HG03280 (cell line): Measurements from ENCODE around the gene NEK4.

Experiments used
- ATAC-seq: cut with Tn5 transposase; IDR thresholded peaks from one replicate; pipeline ENCODE4 v1.9.1; 2021; ENCODE audit warnings: mild to moderate bottlenecking, moderate library complexity; ENCODE audit not compliant: unreplicated experiment

The NEK4 gene

DNA sequence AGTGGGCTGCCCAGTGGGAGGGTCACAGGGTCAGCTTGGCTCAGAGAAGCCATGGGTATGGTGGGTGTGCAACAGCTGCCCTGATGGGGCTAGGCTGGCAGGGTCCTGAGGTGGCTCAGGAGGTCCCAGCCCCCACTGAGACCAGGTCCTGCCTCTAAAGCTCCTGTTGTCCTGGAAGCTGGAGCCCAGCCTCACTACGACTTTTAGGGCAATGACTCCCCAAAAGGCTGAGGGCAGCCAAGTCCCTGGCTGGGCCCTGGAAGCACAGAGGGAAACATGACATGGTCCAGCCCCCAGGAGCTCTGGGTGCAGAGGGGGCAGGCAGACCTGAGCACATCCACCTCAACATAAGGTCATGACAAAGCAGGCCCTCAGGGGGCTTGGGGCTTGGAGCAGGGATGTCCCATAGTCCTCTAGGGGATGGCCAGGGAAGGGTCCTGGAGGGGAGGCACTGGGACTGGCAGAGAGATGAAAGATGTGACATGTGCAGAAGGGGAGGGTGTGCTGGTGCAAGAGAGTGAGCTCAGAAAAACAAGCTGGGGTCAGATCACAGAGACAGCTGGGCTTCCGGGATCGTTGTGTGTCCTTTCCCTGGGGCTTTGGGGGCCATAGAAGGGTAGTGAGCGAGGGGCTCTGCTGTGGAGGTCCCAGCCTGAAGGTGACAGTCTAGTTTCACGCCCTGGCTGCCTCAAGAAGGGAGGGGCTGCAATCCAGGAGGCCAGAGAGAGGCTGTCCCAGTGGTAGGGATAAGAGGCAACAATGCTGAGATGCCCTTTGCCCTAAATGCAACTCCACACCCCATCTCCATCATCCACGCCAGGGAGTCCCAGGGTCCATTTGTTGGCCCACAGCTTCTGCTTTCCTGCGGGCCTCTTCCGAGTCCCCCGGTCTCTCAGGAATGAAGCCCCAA, 23.2 kb upstream of the NEK4 start:
- ATAC-seq = no peak

DNA sequence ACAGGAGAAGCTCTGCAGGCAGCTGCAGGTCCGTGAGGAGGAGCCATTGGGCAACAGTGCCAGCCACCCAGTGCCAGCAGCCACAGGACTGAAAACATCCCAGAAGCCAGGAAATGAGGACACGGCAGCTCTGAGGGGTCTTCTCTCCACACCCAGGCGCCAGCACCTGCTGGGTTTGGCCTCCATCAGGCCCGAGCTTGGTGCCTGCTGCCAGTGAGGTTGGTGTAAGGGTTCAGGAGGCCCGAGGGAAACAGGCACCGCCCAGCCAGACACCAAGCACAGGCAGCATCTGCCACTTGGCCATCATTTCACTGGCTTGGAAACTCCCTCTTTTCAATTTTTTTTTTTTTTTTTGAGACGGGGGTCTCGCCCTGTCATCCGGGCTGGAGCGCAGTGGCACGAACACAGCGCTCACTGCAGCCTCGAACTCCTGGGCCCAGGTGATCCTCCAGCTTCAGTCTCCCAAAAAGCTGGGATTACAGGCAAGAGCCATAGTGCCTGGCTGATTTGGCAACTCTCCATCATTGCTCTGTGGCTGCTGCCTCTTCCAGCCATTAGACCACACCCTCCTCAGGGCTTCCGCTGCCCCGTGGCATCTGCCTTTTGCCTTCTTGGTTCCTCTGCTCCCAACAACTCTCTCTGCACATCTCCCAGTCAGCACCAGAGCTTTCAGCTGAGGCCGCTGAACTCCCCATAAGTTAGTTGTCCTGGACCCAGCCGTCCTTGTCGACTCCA, 22.4 kb upstream of the NEK4 start:
- ATAC-seq = no peak

DNA sequence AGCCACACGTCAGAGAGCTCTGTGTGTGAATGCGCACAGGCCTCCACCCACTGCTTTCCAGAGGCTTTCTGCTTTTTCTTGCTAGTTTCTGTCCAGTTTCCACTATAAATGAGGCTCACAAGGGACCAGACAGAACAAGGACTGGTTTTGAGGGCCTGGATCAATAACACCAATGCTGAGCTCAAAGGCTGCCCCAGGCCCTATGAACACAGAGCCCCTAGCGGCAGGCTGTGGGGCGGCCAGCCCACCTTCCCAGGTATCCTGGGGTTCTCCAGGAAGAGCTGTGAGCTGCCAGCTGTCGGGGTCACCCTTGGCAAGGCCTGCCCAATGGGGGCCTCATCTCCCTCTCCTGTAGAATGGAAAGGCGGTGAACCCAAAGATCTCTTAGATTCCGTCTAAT, 21.7 kb upstream of the NEK4 start:
- no peak for ATAC-seq

DNA sequence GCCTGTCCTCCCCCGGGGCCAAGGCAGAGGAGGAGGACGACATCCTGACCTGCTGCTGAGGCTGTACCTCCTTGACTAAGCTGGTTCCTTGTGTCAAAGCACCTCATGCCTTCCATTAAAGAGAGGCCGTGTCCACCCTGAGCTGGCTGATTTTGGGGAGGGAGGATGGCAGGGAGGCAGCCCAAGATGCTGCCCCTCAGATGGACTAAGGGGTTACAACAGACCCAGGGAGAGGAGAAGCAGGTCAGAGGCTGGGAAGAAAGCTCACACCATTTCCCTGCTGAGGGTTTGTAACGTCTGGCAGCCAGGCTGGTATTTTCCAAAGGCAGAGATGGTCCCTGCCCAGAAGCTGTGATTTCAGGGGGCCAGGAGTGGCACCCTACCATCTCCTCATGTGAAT, 21.2 kb upstream of the NEK4 start:
- no peak for ATAC-seq

DNA sequence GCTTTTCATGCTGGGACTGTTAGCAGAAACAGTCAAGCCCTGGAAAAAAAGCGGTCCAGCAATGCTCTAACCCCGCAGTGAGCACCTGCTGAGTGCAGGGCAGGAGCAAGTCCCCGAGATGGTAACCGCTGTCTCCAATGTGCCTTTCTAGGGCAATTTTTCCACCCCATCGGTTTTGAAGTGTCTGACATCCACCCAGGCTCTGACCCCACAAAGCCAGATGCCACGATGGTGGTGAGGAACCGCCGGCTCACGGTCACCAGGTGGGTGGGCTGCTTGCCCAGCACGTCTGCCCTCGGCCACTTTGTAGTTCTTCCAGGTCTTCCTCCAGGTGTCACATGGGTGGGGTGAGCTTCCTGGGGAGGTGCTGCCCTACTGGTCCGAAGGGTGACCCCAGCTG, 20.6 kb upstream of the NEK4 start:
- no peak for ATAC-seq

DNA sequence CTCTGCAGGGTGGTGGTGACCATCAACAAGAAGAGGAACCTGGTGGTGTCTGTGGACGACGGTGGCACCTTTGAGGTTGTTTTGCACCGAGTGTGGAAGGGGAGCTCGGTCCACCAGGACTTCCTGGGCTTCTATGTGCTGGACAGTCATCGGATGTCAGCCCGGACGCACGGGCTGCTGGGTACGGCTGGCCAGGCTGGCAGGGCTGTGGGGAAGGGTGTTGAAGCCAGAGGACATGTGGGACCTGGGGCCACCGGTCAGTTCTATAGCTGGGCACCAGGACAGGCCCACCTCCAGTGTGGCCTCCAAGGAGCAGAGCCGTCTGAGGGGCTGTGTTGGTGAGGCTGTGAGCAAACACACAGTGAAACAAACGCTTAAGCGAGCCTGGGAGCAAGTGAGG, 20.0 kb upstream of the NEK4 start:
- ATAC-seq = no peak

DNA sequence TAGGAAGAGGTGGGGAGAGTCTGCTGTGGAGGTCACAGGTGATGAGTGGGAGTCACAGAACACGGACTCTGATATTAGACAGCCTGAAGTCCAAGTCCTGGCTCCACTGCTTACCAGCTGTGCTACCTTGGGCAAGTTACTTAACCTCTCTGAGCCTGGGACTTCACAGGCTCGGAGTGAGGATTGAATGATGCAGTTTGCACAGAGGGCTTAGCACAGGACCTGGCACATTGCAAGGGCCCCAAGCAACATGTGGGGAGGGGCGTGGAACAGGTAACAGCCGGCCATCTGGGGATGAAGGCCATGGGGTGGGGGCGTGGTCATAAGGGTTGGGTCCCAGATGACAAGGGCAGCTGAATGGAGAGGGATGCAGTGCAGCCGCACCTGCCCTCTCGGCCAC, 19.6 kb upstream of the NEK4 start:
- ATAC-seq = no peak

DNA sequence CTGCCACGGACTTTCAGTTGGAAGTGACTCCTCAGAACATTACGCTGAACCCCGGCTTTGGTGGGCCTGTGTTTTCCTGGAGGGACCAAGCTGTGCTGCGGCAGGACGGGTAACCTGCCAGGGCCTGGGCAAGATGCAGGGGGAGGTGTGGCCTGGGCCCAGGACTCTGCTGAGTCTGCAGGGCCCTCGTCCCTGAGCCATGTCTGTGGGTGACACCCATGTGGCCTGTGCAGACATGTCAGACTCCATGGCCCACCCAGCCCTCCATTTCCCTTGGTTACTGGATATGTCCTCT, 19.0 kb upstream of the NEK4 start:
- ATAC-seq = no peak

DNA sequence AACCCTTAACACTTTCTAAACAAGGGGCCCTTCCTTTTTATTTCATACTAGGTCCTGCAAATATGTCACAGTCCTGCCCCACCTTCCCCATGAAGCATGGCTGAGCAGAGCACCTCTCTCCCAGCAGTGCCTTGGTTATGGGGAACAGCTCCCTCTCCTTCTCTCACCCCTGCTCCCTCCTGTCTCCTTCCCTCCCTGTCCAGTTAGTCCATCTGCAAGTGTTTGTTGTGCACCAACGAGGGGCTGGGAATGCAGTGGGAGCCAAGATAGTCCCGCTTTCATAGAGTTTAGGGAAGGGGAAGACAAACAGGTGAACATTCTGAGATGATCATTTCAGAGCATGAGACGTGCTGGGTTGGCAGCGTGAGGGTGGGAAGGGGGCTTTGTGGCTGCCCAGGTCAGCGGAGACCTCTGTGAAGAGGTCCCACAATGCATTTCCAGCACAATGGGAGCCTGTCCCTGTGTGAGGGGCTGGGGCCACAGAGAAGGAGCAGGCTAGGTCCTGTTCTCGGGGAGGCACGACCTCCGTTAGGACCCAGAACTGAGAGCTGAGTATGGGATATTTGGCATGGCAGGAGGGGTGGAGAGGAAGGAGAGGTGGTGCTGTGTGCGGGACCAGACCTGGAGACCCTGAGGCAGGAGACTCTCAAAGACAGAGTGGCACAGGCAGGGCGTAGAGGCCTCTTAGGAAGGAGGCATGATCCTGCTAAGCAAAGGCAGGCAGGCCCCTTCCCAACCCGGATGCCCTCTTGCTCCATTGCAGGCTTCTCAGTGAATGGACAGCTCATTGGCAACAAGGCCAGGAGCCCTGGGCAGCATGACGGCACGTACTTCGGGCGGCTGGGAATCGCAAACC, 18.4 kb upstream of the NEK4 start:
- ATAC-seq = no peak

DNA sequence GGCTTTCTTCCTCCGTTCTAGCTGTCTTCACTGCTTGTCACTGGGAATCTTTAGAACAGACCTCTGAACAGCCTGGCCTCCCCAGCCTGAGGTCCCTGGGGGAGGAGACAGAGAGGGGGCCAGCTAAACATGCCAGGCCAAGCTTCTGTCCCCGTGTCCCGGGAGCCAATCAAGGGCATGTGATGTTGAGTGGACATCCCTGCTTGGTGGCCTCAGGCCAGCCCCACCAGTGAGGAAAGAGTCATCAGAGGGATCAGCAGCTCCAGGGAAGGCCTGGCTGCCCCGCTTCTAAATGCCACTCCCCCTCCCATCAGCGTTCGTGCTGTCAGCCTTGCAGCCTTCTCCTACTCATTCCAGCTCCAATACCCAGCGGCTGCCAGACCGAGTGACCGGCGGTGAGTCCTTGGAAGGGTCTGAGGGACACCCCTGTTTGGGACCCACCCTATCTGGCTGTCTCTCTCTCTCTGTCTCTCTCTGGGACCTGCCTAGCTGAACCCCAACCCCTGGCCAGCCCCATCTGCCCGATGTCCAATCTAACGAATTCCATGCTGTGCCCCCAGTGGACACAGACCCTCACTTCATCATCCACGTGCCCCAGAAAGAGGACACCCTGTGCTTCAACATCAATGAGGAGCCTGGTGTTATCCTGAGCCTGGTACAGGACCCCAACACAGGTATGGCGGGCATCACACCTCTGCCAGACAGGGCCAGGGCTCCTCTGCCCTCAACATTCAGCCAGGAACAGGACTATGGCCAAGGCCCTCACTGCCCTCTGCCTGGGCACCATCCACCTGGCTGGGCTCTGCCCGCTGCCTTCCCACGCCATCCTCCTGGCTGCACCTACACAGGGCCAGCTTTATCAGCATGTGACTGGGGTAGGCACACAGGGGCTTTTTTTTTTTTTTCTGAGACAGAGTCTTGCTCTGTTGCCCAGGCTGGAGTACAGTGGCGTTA, 17.2 kb upstream of the NEK4 start:
- ATAC-seq = no peak

DNA sequence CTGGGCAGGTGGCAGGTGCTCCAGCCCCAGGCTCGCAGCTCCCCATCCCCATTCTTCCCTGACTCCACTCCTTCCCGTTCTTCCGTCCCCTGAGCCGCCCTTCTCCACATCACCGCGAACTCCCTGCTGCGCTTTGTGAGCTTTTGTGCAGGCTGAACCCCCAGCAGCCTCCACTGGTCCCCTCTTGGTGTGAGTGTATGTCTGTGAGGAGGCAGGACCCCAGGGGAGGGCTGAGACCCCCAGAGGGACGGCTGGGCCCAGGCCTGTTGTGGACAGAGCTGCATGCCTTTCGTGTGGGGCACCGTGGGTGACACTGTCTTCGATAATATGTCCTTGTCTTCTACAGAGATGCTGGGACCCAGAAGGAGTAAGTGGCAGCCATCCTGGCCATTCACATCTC, 16.5 kb upstream of the NEK4 start:
- ATAC-seq = no peak

DNA sequence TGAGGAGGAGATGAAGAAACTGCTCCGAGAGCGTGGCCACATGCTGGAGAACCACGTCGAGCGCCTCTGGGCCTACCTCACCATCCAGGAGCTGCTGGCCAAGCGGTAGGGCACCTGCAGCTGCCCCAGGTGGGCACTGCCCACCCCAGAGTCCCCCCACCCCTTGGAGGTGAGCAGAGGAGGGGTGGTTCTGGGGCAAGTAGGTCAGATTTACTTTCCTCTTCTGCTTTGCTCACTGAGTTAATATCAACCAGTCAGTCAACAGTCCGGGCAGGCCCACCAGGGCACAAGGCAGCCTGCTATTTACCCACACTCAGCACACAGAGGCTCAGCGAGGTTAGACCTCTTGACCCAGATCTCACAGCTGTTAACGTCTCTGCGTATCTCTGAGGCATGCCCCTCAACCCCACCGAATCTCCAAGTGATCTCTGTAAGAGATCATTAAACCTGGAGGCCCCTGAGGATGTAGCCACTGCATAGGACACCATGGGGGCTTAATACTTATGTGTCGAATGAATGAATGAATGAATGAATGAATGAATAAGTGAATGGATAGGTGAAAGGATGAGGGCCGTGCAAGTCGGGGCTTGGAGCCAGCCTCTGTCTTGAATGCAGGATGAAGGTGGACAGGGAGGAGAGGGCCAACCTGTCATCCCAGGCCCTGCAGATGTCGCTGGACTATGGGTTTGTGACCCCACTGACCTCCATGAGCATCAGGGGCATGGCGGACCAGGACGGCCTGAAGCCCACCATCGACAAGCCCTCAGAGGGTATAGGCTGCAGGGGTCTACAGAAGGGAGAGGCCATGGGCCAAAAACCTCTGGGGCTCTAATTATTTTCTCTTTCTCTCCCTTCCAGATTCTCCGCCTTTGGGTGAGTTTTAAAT, 15.8 kb upstream of the NEK4 start:
- no peak for ATAC-seq

DNA sequence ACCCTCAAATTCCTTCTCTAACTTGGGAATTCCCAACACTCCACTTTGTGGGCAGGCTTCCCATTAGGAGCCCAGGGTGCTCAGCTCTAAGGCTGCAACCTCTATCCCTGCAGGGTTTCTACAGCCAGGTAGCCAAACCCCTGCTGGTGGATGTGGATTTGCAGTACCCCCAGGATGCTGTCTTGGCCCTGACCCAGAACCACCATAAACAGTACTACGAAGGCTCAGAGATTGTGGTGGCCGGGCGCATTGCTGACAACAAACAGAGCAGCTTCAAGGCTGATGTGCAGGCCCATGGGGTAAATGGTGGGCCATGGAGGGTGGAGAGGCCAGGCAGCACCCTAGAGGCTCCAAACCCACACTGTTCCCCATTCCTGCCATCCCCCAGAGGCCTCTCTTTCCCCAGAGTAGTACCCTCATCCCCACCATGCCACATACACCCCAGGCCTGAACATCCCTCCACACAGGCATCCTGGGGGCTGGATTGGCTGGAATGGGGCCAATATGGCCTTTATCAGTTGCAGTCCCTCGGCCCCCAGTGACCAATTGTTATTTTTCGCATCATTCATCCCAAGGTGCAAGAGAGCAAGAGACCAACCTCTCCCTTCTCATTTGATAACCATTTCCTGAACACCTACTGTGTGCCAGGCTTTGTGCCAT, 14.3 kb upstream of the NEK4 start:
- ATAC-seq = no peak

DNA sequence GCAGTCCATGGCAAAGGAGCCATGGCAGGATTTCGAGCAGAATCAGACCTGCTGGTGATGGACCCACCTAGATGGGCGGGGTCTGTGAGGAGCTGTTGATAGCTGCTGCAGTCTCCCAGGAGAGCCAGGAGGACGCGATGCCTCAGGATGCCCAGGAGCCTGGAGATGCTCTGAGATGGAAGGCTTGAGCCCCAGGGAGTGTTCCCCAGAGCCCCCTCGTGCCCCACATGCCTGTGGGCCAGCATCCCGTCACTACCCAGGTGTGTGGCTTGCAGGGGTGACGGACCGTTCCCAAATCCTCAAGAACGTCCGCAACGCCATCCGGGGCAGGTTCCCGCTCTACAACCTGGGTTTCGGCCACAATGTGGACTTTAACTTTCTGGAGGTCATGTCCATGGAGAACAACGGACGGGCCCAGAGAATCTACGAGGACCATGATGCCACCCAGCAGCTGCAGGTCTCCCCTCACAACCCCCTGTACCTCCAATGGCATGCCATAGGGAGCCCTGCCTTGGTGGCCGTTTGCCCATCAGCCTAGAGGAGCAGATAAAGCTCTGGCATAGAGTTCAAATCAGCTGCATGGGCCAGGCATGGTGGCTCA, 13.4 kb upstream of the NEK4 start:
- ATAC-seq = no peak

DNA sequence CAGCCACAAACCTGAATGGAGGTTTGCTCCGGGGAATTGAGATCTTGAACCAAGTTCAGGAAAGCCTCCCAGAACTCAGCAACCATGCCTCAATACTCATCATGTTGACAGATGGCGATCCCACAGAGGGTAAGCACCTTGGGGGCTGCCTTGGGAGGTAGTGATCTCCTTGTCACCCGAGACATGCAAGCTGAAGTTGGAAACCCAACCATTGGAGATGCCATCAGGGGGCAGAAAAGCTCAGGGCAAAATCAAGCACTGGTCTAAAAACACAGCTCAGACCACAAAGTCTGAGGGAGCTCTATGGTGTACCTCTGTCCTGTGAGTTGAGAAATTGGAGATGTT, 12.4 kb upstream of the NEK4 start:
- no peak for ATAC-seq

DNA sequence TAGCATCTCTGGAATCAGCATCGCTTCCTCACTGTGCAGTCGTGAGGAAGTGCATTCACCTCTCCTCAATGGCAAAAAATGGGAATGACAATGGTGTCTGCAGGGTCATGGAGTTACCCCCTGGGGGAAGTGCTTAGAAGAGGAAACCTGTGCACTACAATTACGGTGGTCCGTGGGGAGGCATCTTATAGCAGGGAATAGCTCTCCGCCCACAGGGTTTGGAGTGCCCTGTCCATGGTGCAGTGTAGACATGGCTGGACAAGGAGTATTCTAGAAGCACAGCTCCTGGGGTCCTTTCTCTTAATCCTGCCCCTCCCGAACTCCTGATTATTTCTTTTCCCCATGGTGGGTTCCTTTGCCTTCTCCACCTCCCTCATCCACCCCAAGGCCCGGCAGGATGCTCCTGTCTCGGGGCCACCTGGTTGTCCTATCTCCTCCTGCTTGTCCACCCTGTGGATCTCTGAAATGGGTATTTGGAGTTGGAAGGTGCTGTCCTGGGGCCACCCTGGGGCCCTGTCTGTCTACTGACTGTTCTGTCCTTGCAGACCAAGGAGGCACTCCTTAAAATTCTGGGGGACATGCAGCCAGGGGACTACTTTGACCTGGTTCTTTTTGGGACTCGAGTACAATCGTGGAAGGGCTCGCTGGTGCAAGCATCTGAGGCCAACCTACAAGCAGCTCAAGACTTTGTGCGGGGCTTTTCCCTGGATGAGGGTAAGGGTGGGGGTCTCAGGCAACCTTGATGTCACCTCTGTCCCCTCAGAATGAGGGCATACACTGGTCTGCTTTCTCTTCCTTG, 11.9 kb upstream of the NEK4 start:
- ATAC-seq = no peak

DNA sequence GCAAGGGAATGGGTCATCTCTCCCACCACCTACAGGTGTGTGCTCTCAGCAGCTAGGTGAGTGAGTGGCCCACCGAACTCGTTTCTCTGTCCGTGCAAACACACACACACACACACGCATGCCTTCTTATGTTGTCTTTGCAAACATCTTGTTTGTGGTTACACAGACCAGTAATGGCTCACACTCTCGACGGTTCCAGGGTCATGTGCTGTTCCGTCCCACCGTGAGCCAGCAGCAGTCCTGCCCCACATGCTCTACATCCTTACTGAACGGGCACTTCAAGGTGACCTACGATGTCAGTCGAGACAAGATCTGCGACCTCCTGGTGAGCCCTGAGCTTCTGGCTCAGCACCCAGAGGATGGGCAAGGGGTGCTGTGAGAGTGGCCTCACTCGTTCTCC, 11.0 kb upstream of the NEK4 start:
- ATAC-seq = no peak
